Vagina (tissue), 2 donors: ENCODE measurements around the gene FRK. TPM values are rescaled to one million over a fixed set of nuclear protein-coding genes. Genes with fewer than 3 reads are reported as not detected.

Experiments used
- DNase-seq, 2 donors: peaks; one replicate each; pipeline ENCODE4 v3.0.0-alpha.2; 2017; ENCODE audit errors: extremely low spot score in 2 of 2
- H3K27ac ChIP-seq: fragments of 200-600 bp; sonication (generic); one replicate; pipeline ENCODE4 v1.5.1; 2019
- H3K27me3 ChIP-seq: fragments of 200-600 bp; sonication (generic); one replicate; pipeline ENCODE4 v1.5.1; 2019
- H3K36me3 ChIP-seq, 2 donors: fragments of 200-600 bp; sonication (generic); one replicate each; pipeline ENCODE4 v1.5.1; 2017 to 2019
- H3K4me1 ChIP-seq: fragments of 200-600 bp; sonication (generic); one replicate; pipeline ENCODE4 v1.5.1; 2019
- H3K4me3 ChIP-seq, 2 donors: fragments of 200-600 bp; sonication (generic); 1 replicate in 1 of 2; 2 replicates in 1 of 2; pipeline ENCODE4 v1.5.1; 2016 to 2019
- H3K9me3 ChIP-seq: fragments of 200-600 bp; sonication (generic); one replicate; pipeline ENCODE4 v1.5.1; 2019
- CTCF ChIP-seq, 3 experiments: fragments of 450-650 bp in 2 of 3; fragments of 200-600 bp in 1 of 3; sonication (generic) in 1 of 3; IDR thresholded peaks; one replicate each; pipeline ENCODE4 v1.5.1; 2017 to 2019; ENCODE audit warnings: antibody characterized with exemption in 3 of 3, mild to moderate bottlenecking in 2 of 3, moderate library complexity in 2 of 3
- POLR2A ChIP-seq, 2 donors: fragments of 450-650 bp; IDR thresholded peaks; one replicate each; pipeline ENCODE4 v1.6.1; 2017; ENCODE audit warnings: antibody characterized with exemption in 2 of 2, mild to moderate bottlenecking in 2 of 2, moderate library complexity in 2 of 2
- POLR2AphosphoS5 ChIP-seq, 2 donors: sonication (generic); formaldehyde crosslinking; IDR thresholded peaks; one replicate each; pipeline ENCODE4 v1.9.0; 2017; ENCODE audit warnings: antibody characterized with exemption in 2 of 2, mild to moderate bottlenecking in 2 of 2, low read depth in 1 of 2; ENCODE audit not compliant: insufficient read depth in 1 of 2
- intact Hi-C: fragments of 100-400 bp; cut with DNase I; formaldehyde crosslinking; loops from one replicate; pipeline ENCODE4 v1.15.1; 2023
- total RNA-seq: library from RNA; depleted of rRNA; stranded (reverse); fragments of >200 nt; gene quantifications from one replicate; pipeline ENCODE4 v1.2.3, GENCODE V29; 2016

The FRK gene
- total RNA-seq, 1 donor from 2014 or later: 3.9 TPM

- H3K27me3 ChIP-seq: no peaks in the 10 kb centered on the region
These were observed 29.9 kb downstream of the FRK start for GRCh38 chr6:116030770-116031169.

GRCh38 chr6:116029535-116029934, 31.2 kb downstream of the FRK start:
- Histone ChIP-seq H3K27ac (no peak overlapping the region), H3K36me3 (no peaks in the 10 kb centered on the region), H3K27me3 (no peaks in the 10 kb centered on the region), H3K4me3 (no peak overlapping the region), H3K9me3 (no peaks in the 10 kb centered on the region), H3K4me1 (peaks cover 13% of the 10 kb centered on the region)
- intact Hi-C loops: no loop called here
- no peak for TF ChIP-seq POLR2AphosphoS5 (IDR thresholded peaks at IDR 0.05; ENCODE audit: insufficient read depth in 1 of 2, low read depth in 1 of 2)
- no peak for TF ChIP-seq POLR2A (IDR thresholded peaks at IDR 0.05)
- TF ChIP-seq CTCF (IDR thresholded peaks at IDR 0.05): no peak
- DNase-seq: no peak

More at GRCh38 chr6:116030770-116031169, 29.9 kb downstream of the FRK start:
- intact Hi-C loops: no loop called here
- Histone ChIP-seq H3K4me1 (peaks cover 18% of the 10 kb centered on the region), H3K9me3 (no peaks in the 10 kb centered on the region), H3K36me3 (no peaks in the 10 kb centered on the region), H3K4me3 (no peak overlapping the region), H3K27ac (no peak overlapping the region)
- TF ChIP-seq CTCF (IDR thresholded peaks at IDR 0.05) (no peak), POLR2AphosphoS5 (IDR thresholded peaks at IDR 0.05; ENCODE audit: insufficient read depth in 1 of 2, low read depth in 1 of 2) (no peak), POLR2A (IDR thresholded peaks at IDR 0.05) (no peak)
- no peak for DNase-seq

GRCh38 chr6:116028233-116028632, 32.5 kb downstream of the FRK start:
- Histone ChIP-seq H3K4me3 (no peak overlapping the region), H3K27ac (no peak overlapping the region), H3K36me3 (no peaks in the 10 kb centered on the region), H3K9me3 (no peaks in the 10 kb centered on the region), H3K4me1 (peaks cover under 1% of the 10 kb centered on the region), H3K27me3 (no peaks in the 10 kb centered on the region)
- DNase-seq: no peak
- intact Hi-C loops: no loop called here
- no peak for TF ChIP-seq POLR2A (IDR thresholded peaks at IDR 0.05)
- TF ChIP-seq CTCF (IDR thresholded peaks at IDR 0.05): no peak
- no peak for TF ChIP-seq POLR2AphosphoS5 (IDR thresholded peaks at IDR 0.05; ENCODE audit: insufficient read depth in 1 of 2, low read depth in 1 of 2)

GRCh38 chr6:116027801-116028200, 32.9 kb downstream of the FRK start:
- DNase-seq: no peak
- intact Hi-C loops: no loop called here
- Histone ChIP-seq H3K9me3 (no peaks in the 10 kb centered on the region), H3K4me1 (no peaks in the 10 kb centered on the region), H3K27me3 (no peaks in the 10 kb centered on the region), H3K4me3 (no peak overlapping the region), H3K27ac (no peak overlapping the region), H3K36me3 (no peaks in the 10 kb centered on the region)
- TF ChIP-seq POLR2A (IDR thresholded peaks at IDR 0.05) (no peak), CTCF (IDR thresholded peaks at IDR 0.05) (no peak), POLR2AphosphoS5 (IDR thresholded peaks at IDR 0.05; ENCODE audit: insufficient read depth in 1 of 2, low read depth in 1 of 2) (no peak)

- intact Hi-C loops: no loop called here
- no peak overlapping the region for H3K27ac ChIP-seq
- H3K9me3 ChIP-seq: no peaks in the 10 kb centered on the region
- TF ChIP-seq POLR2AphosphoS5 (IDR thresholded peaks at IDR 0.05; ENCODE audit: insufficient read depth in 1 of 2, low read depth in 1 of 2): no peak
- TF ChIP-seq POLR2A (IDR thresholded peaks at IDR 0.05): no peak
- TF ChIP-seq CTCF (IDR thresholded peaks at IDR 0.05): no peak
- no peaks in the 10 kb centered on the region for H3K4me1 ChIP-seq
- no peaks in the 10 kb centered on the region for H3K27me3 ChIP-seq
- H3K4me3 ChIP-seq: no peak overlapping the region
- no peaks in the 10 kb centered on the region for H3K36me3 ChIP-seq
- no peak for DNase-seq
These were observed 35.3 kb downstream of the FRK start for GRCh38 chr6:116025405-116025804.
